Brain pericyte (primary cell): ENCODE data around the gene LCE1C.

Experiments
- DNase-seq: peaks from one replicate; pipeline ENCODE4 v3.0.0-alpha.2; 2012; ENCODE audit warnings: low read depth, low spot score

The LCE1C gene, protein sequence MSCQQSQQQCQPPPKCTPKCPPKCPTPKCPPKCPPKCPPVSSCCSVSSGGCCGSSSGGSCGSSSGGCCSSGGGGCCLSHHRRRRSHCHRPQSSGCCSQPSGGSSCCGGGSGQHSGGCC

DNA sequence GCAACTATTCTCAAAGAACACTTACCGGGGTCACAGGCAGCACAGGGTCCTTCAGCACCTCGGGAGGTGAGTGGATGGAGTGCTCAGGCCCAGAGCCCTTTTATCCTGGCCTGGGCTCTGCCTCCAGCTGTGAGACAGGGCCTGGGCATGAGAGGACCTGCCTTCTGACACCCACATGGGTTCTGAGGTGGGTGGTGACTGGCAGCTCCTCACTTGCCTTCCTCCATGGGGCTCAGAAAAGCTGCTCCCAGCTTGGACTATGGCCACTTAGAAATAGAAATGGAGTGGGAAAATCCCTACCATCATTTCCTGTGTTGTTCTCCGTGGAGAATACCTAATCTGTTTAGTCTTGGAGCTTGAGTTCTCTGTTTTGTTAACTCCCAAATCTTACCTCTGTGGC is at the start of gene LCE1C:
Gene LCE1C, minus strand, starts transcription at position 76 of the 400 bp plus-strand sequence. CDS start 1,173 bp downstream, outside the sequence.
- no peak for DNase-seq

DNA sequence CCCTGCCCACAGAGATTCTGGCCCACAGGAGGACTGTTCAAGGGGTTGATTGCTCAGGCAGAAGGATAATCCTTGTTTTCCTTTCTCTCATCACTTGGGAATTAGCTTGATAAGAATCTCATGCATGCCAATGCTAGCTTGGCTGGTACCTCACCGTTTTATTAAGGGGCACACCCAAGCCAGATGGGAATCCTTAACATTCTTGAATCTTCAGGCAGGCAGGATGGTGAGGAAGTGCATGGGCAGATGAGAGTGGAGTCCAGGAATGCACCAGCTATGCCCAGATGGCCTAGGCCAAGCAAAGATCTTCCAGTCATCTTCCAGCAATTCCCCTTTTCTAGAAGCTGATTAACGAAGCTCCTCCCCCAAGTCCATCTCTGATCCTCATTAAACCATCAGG is 49.2 kb upstream of the LCE1C start:
- DNase-seq: no peak

DNA sequence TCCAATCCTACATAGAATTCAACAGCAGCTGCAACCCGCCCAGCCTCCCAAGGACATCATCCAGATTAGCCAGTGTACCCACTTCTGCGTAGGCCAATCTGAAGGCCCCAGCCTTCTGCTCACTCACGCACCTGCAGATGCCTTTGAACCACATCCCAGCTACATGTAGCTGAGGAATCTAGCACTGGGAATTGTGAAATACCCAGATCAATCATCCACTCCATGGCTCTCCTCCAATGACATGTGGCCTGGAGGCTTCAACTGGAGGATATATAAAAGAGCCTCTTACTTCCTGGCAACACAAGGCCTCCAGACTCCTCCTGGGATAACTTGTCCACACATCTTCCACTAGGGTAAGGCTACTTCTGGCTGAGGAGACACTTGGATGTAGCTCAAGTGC is 36.1 kb upstream of the LCE1C start, which contains the start of gene LCE6A:
Gene LCE6A, plus strand, starts transcription at position 301 of the 400 bp plus-strand sequence. CDS start 665 bp downstream, outside the sequence.
- DNase-seq: no peak

DNA sequence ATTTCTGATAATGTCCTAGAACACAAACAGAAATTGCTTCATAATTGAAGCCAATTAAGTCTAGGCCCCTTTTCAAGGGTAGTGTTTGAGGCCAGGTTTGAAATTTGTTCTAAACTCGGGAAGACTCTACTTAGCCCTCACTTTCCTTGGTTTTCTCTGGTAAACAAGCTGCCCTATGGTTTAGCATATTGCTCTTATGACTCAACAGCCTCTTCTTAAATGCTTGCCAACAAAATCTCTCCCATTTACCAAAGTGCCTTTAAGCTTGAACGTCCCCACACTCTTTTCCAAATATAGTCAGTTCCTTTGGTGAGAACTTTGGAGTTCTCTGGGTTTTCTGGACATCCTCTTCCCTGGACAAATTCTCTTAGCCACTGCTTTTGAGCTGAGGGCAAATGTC is 30.4 kb upstream of the LCE1C start:
- no peak for DNase-seq

DNA sequence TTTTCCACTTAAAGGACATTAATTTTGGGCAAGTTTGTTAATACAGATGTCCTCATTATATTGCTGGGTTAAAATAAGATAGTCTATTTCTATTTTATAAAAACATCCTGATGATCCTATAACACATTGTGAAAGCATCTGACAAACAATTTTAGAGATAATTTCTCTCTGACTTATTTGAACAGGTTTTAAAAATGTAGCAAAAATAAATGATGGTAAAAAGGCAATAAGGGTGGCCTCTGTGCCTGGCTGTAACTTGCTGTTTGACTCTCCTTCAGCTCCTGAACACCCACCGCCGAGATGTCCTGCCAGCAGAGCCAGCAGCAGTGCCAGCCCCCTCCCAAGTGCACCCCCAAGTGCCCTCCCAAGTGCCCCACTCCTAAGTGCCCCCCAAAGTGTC is 20.7 kb upstream of the LCE1C start, which contains the start of gene LCE1A:
Gene LCE1A, plus strand, starts transcription at position 301 of the 400 bp plus-strand sequence. Its CDS starts 0 bp downstream, at position 301.
- no peak for DNase-seq

DNA sequence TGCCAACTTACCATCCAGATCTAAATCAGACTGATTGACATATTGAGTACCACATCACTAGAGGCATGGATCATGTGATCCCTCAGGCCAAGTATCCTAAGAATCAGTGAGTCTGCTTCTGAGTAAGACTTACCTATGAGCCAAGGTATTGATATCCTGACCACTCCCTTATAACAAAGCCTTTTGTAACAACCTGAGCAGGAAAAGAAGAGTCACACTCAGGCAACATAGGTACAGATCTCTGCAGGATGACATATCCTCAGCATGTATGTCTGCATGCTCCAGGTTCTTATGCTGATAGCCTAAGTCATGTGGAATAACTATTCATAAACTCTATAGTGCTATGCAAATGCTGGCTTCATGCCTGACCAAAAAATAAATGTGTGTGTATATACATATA is 18.5 kb upstream of the LCE1C start:
- no peak for DNase-seq

DNA sequence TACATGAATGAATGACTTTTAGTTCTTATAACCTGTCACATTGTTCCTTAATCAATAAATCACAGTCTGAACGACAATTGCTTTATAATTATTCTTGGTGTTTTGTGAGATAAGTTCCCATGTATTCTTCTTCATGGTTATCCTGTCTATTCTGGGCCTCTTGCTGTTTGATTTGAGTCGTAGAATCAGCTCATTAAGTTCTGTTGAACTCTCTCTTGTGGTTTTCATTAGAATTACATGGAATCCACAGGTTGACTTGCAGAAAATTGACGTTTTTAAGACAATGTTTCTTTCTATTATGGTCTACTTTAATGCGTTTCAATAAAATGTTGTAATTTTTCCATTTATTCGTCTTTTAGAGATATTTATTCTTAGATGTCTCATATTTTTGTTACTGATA is 16.8 kb upstream of the LCE1C start:
- DNase-seq: no peak

DNA sequence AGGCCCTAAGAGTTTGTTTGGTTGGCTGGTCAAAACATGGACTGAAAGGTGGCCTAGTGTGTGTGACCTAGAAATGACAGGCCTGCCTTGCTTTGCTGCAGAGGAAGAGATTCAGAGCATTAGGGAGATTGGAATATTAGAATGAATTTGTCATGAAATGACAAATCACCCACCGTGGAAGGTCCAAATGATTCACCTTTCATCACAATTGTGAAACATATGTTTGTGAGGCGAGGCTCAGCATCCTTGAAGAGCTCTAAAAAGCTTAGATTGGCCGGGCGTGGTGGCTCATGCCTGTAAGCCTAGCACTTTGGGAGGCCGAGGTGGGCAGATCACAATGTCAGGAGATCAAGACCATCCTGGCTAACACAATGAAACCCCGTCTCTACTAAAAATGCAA is 10.9 kb upstream of the LCE1C start:
- no peak for DNase-seq

DNA sequence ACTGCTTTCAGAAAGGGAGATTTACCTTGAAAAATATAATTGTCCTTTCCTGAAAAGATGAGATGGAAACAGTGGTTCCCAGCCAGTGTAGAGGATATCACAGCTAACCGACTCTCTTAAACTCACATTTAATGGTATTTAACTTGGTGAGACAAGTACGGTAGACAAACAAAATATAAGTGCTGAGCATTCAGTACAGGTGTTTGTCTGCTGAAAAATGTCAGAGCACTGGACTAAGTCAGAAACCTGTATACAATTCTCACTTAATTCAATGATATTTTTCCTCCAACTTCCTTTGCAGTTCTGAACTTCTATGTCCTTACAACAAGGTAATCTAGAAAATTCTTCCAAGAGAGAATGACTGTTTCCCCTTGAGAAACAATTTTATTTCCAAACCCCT is 5.2 kb upstream of the LCE1C start, which contains the start of gene LCE1B:
Gene LCE1B, plus strand, starts transcription at position 301 of the 400 bp plus-strand sequence. CDS start 476 bp downstream, outside the sequence.
- DNase-seq: no peak

DNA sequence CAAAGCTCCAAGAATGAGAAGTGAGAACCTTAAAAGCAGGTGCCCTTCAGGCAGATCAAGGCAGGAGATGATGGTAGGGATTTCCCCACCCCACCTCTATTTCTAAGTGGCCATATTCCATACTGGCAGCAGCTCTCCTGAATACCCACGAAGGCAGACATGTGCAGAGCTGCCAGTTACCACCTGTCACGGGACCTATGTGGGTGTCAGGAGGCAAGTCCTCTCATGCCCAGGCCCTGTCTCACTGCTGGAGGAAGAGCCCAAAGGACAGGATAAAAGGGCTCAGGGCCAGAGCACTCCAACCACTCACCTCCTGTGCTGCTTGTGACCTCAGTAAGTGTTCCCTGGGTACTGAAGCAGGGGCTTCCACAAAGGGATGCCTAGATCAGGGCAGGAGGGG is 4.6 kb upstream of the LCE1C start:
- no peak for DNase-seq

DNA sequence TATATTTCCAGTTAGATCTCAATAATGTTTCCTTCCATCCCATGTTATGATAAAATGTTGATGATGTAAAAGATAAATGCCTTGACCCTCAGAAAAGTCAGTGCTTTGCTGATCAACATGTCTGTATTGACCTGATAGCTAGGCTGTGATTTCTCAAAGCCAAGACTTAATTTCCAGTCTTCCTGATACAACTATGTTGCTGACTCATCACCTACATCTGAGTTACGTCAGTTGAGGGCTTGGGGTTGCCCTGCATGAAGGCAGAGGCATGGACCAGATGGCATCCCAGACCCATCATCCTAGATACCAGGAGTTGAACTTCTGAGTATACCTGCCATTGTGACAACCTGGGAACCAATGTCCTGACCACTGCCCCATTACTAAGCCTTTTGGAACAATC is 5.1 kb downstream of the LCE1C start:
- DNase-seq: no peak

DNA sequence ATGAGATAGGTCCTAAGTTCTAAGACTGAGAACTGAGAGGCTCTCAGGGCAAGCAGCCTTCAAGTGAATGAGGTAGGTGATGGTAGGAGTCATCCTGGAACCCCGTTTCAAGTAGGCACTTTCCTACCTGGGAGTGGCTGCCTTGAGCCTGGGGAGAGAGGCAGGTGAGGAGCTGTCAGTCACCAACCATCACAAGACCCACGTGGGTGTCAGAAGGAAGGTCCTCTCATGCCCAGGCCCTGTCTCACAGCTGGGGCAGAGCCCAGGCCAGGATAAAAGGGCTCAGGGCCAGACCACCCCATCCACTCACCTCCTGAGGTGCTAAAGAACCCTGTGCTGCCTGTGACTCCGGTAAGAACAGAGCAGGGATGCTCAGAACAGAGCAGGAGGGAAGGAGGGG is 10.0 kb downstream of the LCE1C start, which contains the start of gene LCE1D:
Gene LCE1D, plus strand, starts transcription at position 301 of the 400 bp plus-strand sequence. CDS start 1,074 bp downstream, outside the sequence.
- DNase-seq: no peak

DNA sequence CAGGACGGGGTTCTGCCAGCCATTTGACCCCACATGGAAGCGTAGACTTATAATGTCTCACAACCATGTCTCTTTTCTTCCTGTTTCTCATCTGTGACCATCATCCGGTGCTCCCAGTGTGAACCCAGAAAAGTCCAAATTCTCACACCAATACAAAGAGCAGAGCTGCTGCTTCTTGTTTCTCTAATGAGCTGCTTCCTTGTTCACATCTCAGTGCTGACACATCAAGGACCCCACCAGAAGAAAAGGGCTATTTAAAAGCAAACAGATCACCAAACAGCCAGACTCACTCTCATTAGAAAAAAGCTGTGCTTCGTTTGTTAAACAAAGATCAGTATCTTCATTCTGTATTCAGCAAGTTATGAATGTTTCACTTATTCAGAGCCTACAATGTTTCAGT is 10.8 kb downstream of the LCE1C start:
- DNase-seq: no peak

DNA sequence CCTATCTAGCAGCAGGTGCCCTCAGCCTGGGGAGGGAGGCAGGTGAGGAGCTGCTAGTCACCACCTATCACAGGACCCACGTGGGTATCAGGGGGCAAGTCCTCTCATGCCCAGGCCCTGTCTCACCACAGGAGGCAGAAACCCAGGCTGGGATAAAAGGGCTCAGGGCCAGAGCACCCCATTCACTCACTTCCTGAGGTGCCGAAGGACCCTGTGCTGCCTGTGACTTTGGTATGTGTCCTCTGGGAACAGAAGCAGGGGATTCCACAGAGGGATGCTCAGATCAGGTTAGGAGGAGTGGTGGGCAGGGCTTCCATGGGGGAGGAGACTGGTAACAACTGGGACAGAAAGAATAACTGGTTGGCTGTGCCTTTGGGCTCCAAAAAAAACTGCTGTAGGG is 20.4 kb downstream of the LCE1C start, which contains the start of gene LCE1E:
Gene LCE1E, plus strand, starts transcription at position 181 of the 400 bp plus-strand sequence. CDS start 1,043 bp downstream, outside the sequence.
- no peak for DNase-seq

DNA sequence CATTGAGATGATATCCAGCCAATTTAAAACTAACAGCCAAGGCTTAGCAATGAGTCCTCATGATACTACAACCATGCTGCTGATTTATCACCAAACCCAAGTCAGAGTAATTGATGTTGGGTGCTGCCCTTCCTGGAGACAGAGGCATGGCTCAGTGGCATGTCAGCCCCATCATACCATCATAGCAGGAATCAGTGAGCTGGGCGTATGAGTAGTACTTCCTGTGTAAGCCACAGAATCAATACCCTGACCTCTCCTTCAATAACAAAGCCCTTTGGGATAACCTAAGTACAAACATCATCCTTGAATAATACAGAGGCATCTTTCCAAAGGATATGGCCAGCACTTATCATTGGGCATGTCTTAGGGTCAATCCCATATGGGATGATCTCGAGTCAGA is 23.4 kb downstream of the LCE1C start:
- DNase-seq: no peak

DNA sequence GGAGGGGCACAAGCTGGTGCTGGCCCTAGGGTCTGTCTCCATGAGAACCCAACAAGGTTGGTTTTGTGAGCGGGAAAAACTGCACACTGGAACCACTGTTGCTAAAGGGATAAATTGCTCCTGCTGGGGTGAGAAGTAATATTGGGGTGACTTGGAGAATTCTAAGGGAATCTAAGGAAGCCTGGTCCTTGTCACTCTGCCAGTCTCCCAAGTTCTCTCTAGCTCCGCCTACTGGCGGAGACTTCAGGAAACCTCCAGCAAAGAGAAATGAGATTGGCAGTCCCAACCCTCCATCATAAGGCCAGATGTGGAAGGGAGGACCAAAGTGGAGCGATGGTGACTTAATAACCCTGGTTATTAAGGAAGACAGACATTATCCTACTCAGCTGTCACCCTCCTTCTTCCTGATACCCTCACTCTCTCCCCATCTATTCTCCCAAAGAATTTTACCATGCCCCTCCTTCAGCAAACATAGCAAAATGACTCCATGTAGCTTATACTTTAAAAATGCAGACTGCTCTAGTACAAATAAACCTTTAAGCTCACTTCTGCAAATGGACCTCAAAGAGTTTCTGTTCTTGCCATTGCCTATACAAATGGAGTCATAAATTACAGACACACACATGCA is 28.8 kb downstream of the LCE1C start:
- no peak for DNase-seq

DNA sequence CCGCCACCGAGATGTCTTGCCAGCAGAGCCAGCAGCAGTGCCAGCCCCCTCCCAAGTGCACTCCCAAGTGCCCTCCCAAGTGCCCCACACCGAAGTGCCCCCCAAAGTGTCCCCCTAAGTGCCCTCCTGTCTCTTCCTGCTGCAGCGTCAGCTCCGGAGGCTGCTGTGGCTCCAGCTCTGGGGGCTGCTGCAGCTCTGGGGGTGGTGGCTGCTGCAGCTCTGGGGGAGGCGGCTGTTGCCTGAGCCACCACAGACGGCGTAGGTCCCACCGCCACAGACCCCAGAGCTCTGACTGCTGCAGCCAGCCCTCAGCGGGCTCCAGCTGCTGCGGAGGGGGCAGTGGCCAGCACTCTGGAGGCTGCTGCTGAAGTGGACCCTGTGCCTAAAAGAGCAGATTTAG is 30.1 kb downstream of the LCE1C start:
- no peak for DNase-seq

DNA sequence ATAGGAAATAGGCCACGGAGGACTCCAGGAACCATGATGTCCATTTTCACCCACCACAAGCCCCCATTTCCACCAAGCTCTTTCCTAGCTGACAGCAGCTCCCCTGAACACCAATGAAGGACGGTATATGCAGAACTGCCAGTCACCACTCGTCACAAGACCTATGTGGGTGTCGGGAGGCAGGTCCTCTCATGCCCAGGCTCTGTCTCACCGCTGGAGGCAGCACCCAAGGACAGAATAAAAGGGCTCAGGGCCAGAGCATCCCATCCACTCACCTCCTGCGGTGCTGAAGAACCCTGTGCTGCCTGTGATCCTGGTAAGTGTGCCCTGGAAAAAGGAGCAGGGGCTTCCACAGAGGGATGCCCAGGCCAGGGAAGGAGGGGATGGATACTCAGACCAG is 31.6 kb downstream of the LCE1C start, which contains the start of gene LCE1F:
Gene LCE1F, plus strand, starts transcription at position 266 of the 400 bp plus-strand sequence. CDS start 1,232 bp downstream, outside the sequence.
- DNase-seq: no peak

DNA sequence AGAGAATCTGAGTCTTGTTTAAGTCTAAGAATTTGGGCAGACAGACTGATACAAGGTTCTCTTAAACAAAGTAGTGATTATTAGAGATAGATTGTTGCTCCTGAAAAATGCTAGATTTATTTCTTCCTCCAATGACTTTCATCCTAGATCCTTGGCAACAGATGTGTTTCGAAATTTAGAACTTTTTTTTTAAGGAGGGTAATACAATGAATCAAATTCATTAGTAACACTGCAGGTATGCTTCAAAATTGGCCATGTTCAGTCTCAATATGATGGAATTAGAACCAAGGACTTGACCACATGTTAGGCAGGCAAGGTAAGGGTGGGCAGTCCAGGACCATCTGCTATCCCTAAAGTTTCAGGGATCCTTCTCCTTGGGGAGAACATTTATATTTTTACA is 36.0 kb downstream of the LCE1C start:
- no peak for DNase-seq

DNA sequence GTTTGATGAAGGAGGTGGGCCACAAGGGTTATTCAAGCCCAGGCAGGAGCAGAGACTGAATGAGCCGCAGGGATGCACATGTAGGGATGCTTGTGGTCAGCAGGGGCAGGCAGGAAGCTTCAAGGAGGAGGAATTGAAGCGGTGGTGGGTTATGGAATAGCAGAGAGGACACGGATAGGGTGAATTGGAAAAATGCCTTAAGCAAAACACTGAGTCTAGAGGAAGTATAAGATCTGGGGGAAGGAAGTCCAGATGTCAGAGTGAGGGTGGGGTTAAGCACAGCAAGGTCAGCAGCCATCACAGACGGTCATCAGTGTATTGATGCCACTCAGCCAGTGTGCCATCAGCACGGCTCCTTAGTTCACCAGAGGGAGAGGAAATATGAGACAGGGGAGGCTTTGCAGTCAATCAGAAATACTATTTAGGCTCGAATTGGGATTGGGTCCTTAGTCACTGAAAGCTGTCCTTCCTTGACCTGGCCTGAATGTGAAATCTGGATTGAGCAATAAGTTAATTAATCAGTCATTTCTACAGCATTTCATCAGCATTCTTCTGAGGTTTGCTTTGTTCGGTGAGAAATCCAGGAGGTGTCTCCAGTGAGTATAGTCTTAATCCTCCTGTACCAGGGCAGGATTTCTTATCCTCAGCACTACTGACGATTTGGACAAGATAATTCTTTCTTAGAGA is 37.5 kb downstream of the LCE1C start:
- DNase-seq: no peak

DNA sequence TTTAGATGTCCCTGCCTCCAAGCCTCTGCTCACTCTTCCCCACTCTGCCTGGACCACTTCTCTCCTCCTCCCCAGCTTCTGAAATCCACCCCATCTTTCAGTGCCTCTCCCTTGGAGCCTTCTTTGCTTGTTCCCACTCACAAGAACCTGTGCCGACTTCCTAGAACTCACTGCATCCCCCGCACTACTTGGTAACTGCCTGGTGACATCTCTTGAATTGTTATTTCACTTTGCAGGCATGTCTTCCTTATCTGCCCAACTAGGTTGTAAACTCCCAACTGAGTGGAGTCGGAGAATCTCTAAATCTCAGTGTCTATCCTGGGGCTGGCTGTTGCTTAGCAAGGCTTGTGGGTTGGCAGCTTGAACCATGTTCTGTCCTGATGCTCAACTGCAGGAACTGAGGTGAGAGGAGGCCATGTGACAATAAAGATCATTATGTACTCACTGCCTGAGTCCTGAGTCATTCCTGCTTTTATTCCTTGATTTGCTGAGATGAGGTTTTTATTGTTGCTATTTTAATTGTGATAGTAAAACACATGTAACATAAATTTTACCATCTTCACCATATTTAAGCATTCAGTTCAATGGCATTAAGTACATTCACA is 44.7 kb downstream of the LCE1C start:
- no peak for DNase-seq
